ENCODE measurements around the gene CEP20. TPM values are rescaled to one million over a fixed set of nuclear protein-coding genes. Genes with fewer than 3 reads are reported as not detected.

Gene CEP20
- total RNA-seq, 1 experiment from 2014 or later: 44.1 TPM

- no peaks in the 10 kb centered on the region for H3K27me3 ChIP-seq
- peaks cover 15% of the 10 kb centered on the region for H3K36me3 ChIP-seq
- H3K9me3 ChIP-seq (replicated peaks): no peaks in the 10 kb centered on the region
- no peak for DNase-seq
- H3K4me3 ChIP-seq: no peak overlapping the region
- no peak overlapping the region for H3K27ac ChIP-seq
- H3K4me1 ChIP-seq: no peaks in the 10 kb centered on the region
These were observed 6.5 kb downstream of the CEP20 start for GRCh38 chr16:15881794-15882379.

GRCh38 chr16:15880434-15881308, 7.7 kb downstream of the CEP20 start:
- Histone ChIP-seq H3K36me3 (peaks cover 15% of the 10 kb centered on the region), H3K9me3 (replicated peaks) (no peaks in the 10 kb centered on the region), H3K4me1 (no peaks in the 10 kb centered on the region), H3K4me3 (no peak overlapping the region), H3K27ac (no peak overlapping the region), H3K27me3 (no peaks in the 10 kb centered on the region)
- DNase-seq: no peak

GRCh38 chr16:15879255-15879811, 9.1 kb downstream of the CEP20 start:
- Histone ChIP-seq H3K27me3 (no peaks in the 10 kb centered on the region), H3K27ac (no peak overlapping the region), H3K4me3 (no peak overlapping the region), H3K4me1 (no peaks in the 10 kb centered on the region), H3K36me3 (peaks cover 17% of the 10 kb centered on the region), H3K9me3 (replicated peaks) (no peaks in the 10 kb centered on the region)
- DNase-seq: no peak

- H3K36me3 ChIP-seq: peaks cover 14% of the 10 kb centered on the region; the same call in 1 of the 2 replicates
These were observed 11.9 kb downstream of the CEP20 start for GRCh38 chr16:15876503-15876902.

GRCh38 chr16:15874745-15875314, 13.6 kb downstream of the CEP20 start:
- Histone ChIP-seq H3K9me3 (replicated peaks) (no peaks in the 10 kb centered on the region), H3K27ac (no peak overlapping the region), H3K4me3 (no peak overlapping the region), H3K36me3 (peaks cover 14% of the 10 kb centered on the region; the same call in 1 of the 2 replicates), H3K4me1 (no peaks in the 10 kb centered on the region), H3K27me3 (no peaks in the 10 kb centered on the region)
- DNase-seq: peak; percentile 29 to 46

More at GRCh38 chr16:15876503-15876902, 11.9 kb downstream of the CEP20 start:
- H3K27me3 ChIP-seq: no peaks in the 10 kb centered on the region
- no peaks in the 10 kb centered on the region for H3K9me3 ChIP-seq (replicated peaks)
- no peaks in the 10 kb centered on the region for H3K4me1 ChIP-seq
- no peak overlapping the region for H3K27ac ChIP-seq
- no peak overlapping the region for H3K4me3 ChIP-seq
- DNase-seq: no peak

- no peaks in the 10 kb centered on the region for H3K27me3 ChIP-seq
- H3K4me3 ChIP-seq: no peak overlapping the region
- H3K4me1 ChIP-seq: no peaks in the 10 kb centered on the region
- H3K27ac ChIP-seq: no peak overlapping the region
- H3K36me3 ChIP-seq: peaks cover 18% of the 10 kb centered on the region; the same call in 1 of the 2 replicates
- no peaks in the 10 kb centered on the region for H3K9me3 ChIP-seq (replicated peaks)
- DNase-seq: no peak
These were observed 14.7 kb downstream of the CEP20 start for GRCh38 chr16:15873737-15874136.

- Histone ChIP-seq H3K27me3 (no peaks in the 10 kb centered on the region), H3K36me3 (peaks cover 22% of the 10 kb centered on the region; the same call in 1 of the 2 replicates), H3K27ac (no peak overlapping the region), H3K9me3 (replicated peaks) (no peaks in the 10 kb centered on the region), H3K4me1 (no peaks in the 10 kb centered on the region), H3K4me3 (no peak overlapping the region)
- DNase-seq: no peak
These were observed 15.1 kb downstream of the CEP20 start for GRCh38 chr16:15873301-15873700.

GRCh38 chr16:15870011-15870410, 18.4 kb downstream of the CEP20 start:
- H3K36me3 ChIP-seq: peaks cover 36% of the 10 kb centered on the region
- H3K27ac ChIP-seq: no peak overlapping the region
- H3K4me1 ChIP-seq: no peaks in the 10 kb centered on the region
- no peak overlapping the region for H3K4me3 ChIP-seq
- no peaks in the 10 kb centered on the region for H3K27me3 ChIP-seq
- DNase-seq: no peak
- H3K9me3 ChIP-seq (replicated peaks): no peaks in the 10 kb centered on the region

- H3K27ac ChIP-seq: no peak overlapping the region
- no peaks in the 10 kb centered on the region for H3K4me1 ChIP-seq
- no peak for DNase-seq
- H3K27me3 ChIP-seq: no peaks in the 10 kb centered on the region
- H3K9me3 ChIP-seq (replicated peaks): no peaks in the 10 kb centered on the region
- no peak overlapping the region for H3K4me3 ChIP-seq
- H3K36me3 ChIP-seq: peaks cover 26% of the 10 kb centered on the region
These were observed 22.0 kb downstream of the CEP20 start for GRCh38 chr16:15866451-15866850.

- no peak overlapping the region for H3K4me3 ChIP-seq
- H3K27me3 ChIP-seq: no peaks in the 10 kb centered on the region
- no peaks in the 10 kb centered on the region for H3K9me3 ChIP-seq (replicated peaks)
- no peak overlapping the region for H3K27ac ChIP-seq
- H3K4me1 ChIP-seq: no peaks in the 10 kb centered on the region
- H3K36me3 ChIP-seq: peaks cover 26% of the 10 kb centered on the region
- DNase-seq: no peak
These were observed 22.7 kb downstream of the CEP20 start for GRCh38 chr16:15865742-15866141.

GRCh38 chr16:15864939-15865338, 23.5 kb downstream of the CEP20 start:
- Histone ChIP-seq H3K27ac (no peak overlapping the region), H3K27me3 (no peaks in the 10 kb centered on the region), H3K4me3 (no peak overlapping the region), H3K36me3 (peaks cover 23% of the 10 kb centered on the region), H3K4me1 (no peaks in the 10 kb centered on the region), H3K9me3 (replicated peaks) (no peaks in the 10 kb centered on the region)
- DNase-seq: no peak

GRCh38 chr16:15861996-15862395, 26.4 kb downstream of the CEP20 start:
- no peak for DNase-seq
- Histone ChIP-seq H3K36me3 (peaks cover 7% of the 10 kb centered on the region), H3K4me1 (no peaks in the 10 kb centered on the region), H3K27ac (no peak overlapping the region), H3K4me3 (no peak overlapping the region), H3K27me3 (peaks cover 8% of the 10 kb centered on the region; the same call in 1 of the 2 replicates), H3K9me3 (replicated peaks) (no peaks in the 10 kb centered on the region)

GRCh38 chr16:15858921-15859668, 29.3 kb downstream of the CEP20 start:
- Histone ChIP-seq H3K9me3 (replicated peaks) (no peaks in the 10 kb centered on the region), H3K27ac (no peak overlapping the region), H3K36me3 (no peaks in the 10 kb centered on the region), H3K4me3 (no peak overlapping the region), H3K4me1 (no peaks in the 10 kb centered on the region), H3K27me3 (peaks cover 9% of the 10 kb centered on the region; the same call in 1 of the 2 replicates)
- no peak for DNase-seq

All from SJCRH30 (cell line).